Right lobe of liver (tissue), 6 donors: Measurements from ENCODE around the gene LIN7B. TPM values are rescaled to one million over a fixed set of nuclear protein-coding genes. Genes with fewer than 3 reads are reported as not detected.
A peak's percentile ranks its signal among the peaks of the same experiment; 100 is the strongest.
"Not testable (repeated sequence)": the region's sequence is repeated elsewhere in the genome, so short reads cannot be mapped to it uniquely, and the experiment has no call there.

Experiments
- ATAC-seq, 4 donors: fragments of 200-7000 bp; cut with Tn5 transposase; one replicate each; pipeline ENCODE4 v1.9.1; 2020; ENCODE audit warnings: mild to moderate bottlenecking in 4 of 4, moderate library complexity in 4 of 4
- DNase-seq, 3 donors: peaks; one replicate each; pipeline ENCODE4 v3.0.0-alpha.2; 2020
- H3K27ac ChIP-seq, 3 donors: fragments of 200-600 bp; one replicate each; pipeline ENCODE4 v1.8.0; 2022
- H3K27me3 ChIP-seq, 2 donors: fragments of 200-600 bp; one replicate each; pipeline ENCODE4 v1.8.0; 2022
- H3K36me3 ChIP-seq, 4 donors: fragments of 200-600 bp; sonication (generic) in 1 of 4; one replicate each; pipeline versions ENCODE4 v1.5.1 to v1.8.0; 2017 to 2022; ENCODE audit warnings: control low read depth in 1 of 4
- H3K4me1 ChIP-seq, 4 donors: fragments of 200-600 bp; sonication (generic) in 1 of 4; one replicate each; pipeline versions ENCODE4 v1.5.1 to v1.8.0; 2017 to 2022; ENCODE audit warnings: control low read depth in 1 of 4
- H3K4me3 ChIP-seq, 3 donors: fragments of 200-600 bp; one replicate each; pipeline ENCODE4 v1.8.0; 2022
- H3K9me3 ChIP-seq, 4 donors: fragments of 200-600 bp; sonication (generic) in 1 of 4; one replicate each; pipeline versions ENCODE4 v1.5.1 to v1.8.0; 2017 to 2022; ENCODE audit warnings: control low read depth in 1 of 4
- CTCF ChIP-seq, 4 donors: fragments of 200-600 bp in 3 of 4; fragments of 450-650 bp in 1 of 4; IDR thresholded peaks; one replicate each; pipeline versions ENCODE4 v1.5.1 to v1.8.0; 2016 to 2022; ENCODE audit warnings: antibody characterized with exemption in 4 of 4, mild to moderate bottlenecking in 2 of 4
- POLR2A ChIP-seq: fragments of 450-650 bp; IDR thresholded peaks from one replicate; pipeline ENCODE4 v1.6.1; 2017; ENCODE audit warnings: antibody characterized with exemption, mild to moderate bottlenecking
- WGBS: methylation state at CpG from one replicate; pipeline ENCODE4 v1.1.6; 2018; ENCODE audit warnings: low coverage, low lambda C conversion rate; ENCODE audit not compliant: insufficient coverage; ENCODE audit errors: missing lambda C conversion rate; 5-methylcytosine and 5-hydroxymethylcytosine counted together
- intact Hi-C, 2 donors: fragments of 100-400 bp; cut with DNase I; formaldehyde crosslinking; loops; one replicate each; pipeline versions ENCODE4 v1.11.2 to v1.14.1; 2022
- total RNA-seq, 6 experiments: library from RNA; depleted of rRNA in 2 of 6; stranded (reverse); fragments of >200 nt in 2 of 6; fragmentation: NEBNext Ultra II Directional in 3 of 6; extraction: Animal tissue kit (Norgen Biotek cat#: 25700) in 3 of 6; gene quantifications; one replicate each; pipeline versions ENCODE4 v1.1.0 to v1.2.4, GENCODE V29; 2016 to 2023
- donor health status: DM: no; HTN: yes; CAD: no.
- donor health status: DM: no; HTN: no; CAD: no.
- donor health status: DM: no; HTN: no; CAD: no.
- donor health status: DM: no; HTN: yes; CAD: no.
- donor health status: DM: no; HTN: yes; CAD: no.

LIN7B gene
- total RNA-seq, 6 experiments from 2014 or later, result 1.5 to 4.3 (median 2.4) TPM

DNA sequence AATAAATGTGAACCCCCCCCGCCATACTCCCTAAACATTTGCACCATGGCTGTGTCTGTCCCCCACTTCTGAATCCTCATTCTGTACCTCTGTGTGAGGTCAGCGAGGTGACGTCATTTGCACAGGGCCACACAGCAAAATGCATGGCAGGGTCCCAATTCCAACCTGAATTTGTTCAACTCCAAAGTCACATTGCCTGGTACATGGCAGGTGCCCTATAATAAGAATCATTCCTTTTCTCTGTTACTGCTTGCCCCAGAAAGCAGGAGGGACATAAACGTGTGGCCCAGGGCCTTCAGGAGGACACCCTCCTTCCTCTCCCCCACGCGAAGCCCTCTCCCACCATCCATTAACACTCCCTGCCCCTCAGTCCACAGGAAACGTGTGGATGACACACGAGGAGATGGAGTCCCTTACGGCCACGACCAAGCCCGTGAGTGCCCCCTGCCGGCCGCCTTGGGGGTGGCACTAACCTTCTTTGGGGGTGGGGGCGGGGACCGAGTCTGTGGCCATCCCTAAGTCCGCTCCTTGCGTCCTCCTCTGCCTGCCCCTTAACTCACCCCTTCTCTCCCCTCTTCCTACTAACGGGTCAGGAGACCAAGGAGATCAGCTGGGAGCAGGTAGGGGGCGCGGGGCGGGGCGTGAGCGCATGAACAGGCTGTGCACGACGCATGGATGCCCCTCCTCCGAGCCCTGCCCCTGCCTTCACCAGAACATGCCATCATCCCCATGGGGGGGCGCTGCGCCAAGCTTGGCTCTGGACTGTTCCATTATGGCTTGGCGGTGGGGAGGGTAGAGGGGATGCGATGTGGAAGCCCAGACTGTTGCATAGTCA lies 31.6 kb downstream of the LIN7B start:
- intact Hi-C loops, result no loop called here
- H3K36me3 ChIP-seq, result no peaks in the 10 kb centered on the region
- ATAC-seq (peak; percentile 10 to 29 (median 23)), DNase-seq (peak; percentile 73 to 79 (median 77))
- 14% methylated on average over 14 of the region's 30 CpGs for WGBS
- no peaks in the 10 kb centered on the region for H3K27me3 ChIP-seq
- H3K4me1 ChIP-seq, result peaks cover 0 to 14% (median 2%) of the 10 kb centered on the region in 4 donors
- TF ChIP-seq POLR2A, result no peak
- TF ChIP-seq CTCF (IDR thresholded peaks at IDR 0.05), result peak; percentile 71 to 97 (median 91)
- H3K9me3 ChIP-seq, result no peaks in the 10 kb centered on the region
- no peak overlapping the region for H3K4me3 ChIP-seq
- H3K27ac ChIP-seq, result no peak overlapping the region

GRCh38 chr19:49146408-49146770 lies 32.2 kb downstream of the LIN7B start:
- intact Hi-C loops, H3K36me3 ChIP-seq, H3K27me3 ChIP-seq, H3K4me3 ChIP-seq, DNase-seq, H3K27ac ChIP-seq, H3K9me3 ChIP-seq, ATAC-seq: not testable (repeated sequence)
- peaks cover 0 to 14% (median 2%) of the 10 kb centered on the region in 4 donors for H3K4me1 ChIP-seq
- WGBS, result 47% methylated on average over 3 of the region's 7 CpGs

- H3K27ac ChIP-seq, result peak overlapping the region in 2 of 3 donors; percentile 13 to 56
- H3K9me3 ChIP-seq, result no peaks in the 10 kb centered on the region
- TF ChIP-seq CTCF (IDR thresholded peaks at IDR 0.05), result no peak
- TF ChIP-seq POLR2A, result no peak
- intact Hi-C loops, result no loop called here
- H3K4me1 ChIP-seq, result peaks cover 0 to 14% (median 2%) of the 10 kb centered on the region in 4 donors
- ATAC-seq (no peak), DNase-seq (no peak)
- H3K36me3 ChIP-seq, result no peaks in the 10 kb centered on the region
- no peaks in the 10 kb centered on the region for H3K27me3 ChIP-seq
- H3K4me3 ChIP-seq, result peak overlapping the region in 1 of 3 donors; percentile 68
- 66% methylated on average over 3 of the region's 11 CpGs for WGBS
Observed at GRCh38 chr19:49148044-49148682, 34.0 kb downstream of the LIN7B start.

- TF ChIP-seq POLR2A, result peak; percentile 47
- TF ChIP-seq CTCF (IDR thresholded peaks at IDR 0.05), result no peak
- 13% methylated on average over 17 of the region's 49 CpGs for WGBS
- intact Hi-C loops, result no loop called here
Observed at GRCh38 chr19:49148784-49149651, 34.8 kb downstream of the LIN7B start.

More at GRCh38 chr19:49148784-49149651, 34.8 kb downstream of the LIN7B start:
- Histone ChIP-seq H3K4me1 (peaks cover 0 to 14% (median 2%) of the 10 kb centered on the region in 4 donors), H3K27ac (peak overlapping the region; percentile 86 to 93 (median 88)), H3K9me3 (no peaks in the 10 kb centered on the region), H3K27me3 (no peaks in the 10 kb centered on the region), H3K4me3 (peak overlapping the region; percentile 68 to 73 (median 69)), H3K36me3 (no peaks in the 10 kb centered on the region)
- DNase-seq (peak; percentile 97 to 99 (median 99)), ATAC-seq (peak; percentile 76 to 82 (median 78))
